Subcutaneous abdominal adipose tissue (tissue), 5 donors: ENCODE results near the gene PROM2.

Source experiments
- H3K27ac ChIP-seq: one replicate; pipeline ENCODE4 v1.7.0; 2013; ENCODE audit warnings: low read depth, mild to moderate bottlenecking, inconsistent platforms, low read length, moderate library complexity
- H3K27me3 ChIP-seq, 5 donors: one replicate each; pipeline ENCODE4 v1.7.0; 2013; ENCODE audit warnings: low read length in 5 of 5, inconsistent platforms in 1 of 5; ENCODE audit not compliant: control insufficient read depth in 5 of 5, insufficient read depth in 4 of 5
- H3K36me3 ChIP-seq, 5 donors: one replicate each; pipeline ENCODE4 v1.7.0; 2013; ENCODE audit warnings: low read length in 5 of 5; ENCODE audit not compliant: control insufficient read depth in 5 of 5, insufficient read depth in 5 of 5
- H3K4me1 ChIP-seq, 5 donors: one replicate each; pipeline ENCODE4 v1.7.0; 2013; ENCODE audit warnings: low read length in 5 of 5, mild to moderate bottlenecking in 3 of 5, moderate library complexity in 1 of 5; ENCODE audit not compliant: control insufficient read depth in 5 of 5, insufficient read depth in 5 of 5
- H3K4me3 ChIP-seq, 5 donors: one replicate each; pipeline ENCODE4 v1.7.0; 2013; ENCODE audit warnings: low read length in 5 of 5, low read depth in 1 of 5
- H3K9ac ChIP-seq, 5 donors: one replicate each; pipeline ENCODE4 v1.7.0; 2013; ENCODE audit warnings: low read length in 5 of 5, mild to moderate bottlenecking in 4 of 5, moderate library complexity in 3 of 5
- H3K9me3 ChIP-seq, 5 donors: one replicate each; pipeline ENCODE4 v1.7.0; 2013; ENCODE audit warnings: low read length in 5 of 5; ENCODE audit not compliant: control insufficient read depth in 5 of 5
- donor health status: healthy.
- donor health status: healthy.
- donor health status: healthy.
- donor health status: healthy.
- donor health status: healthy.

PROM2 gene

GRCh38 chr2:95328358-95329125 is 54.3 kb downstream of the PROM2 start:
- Histone ChIP-seq H3K4me3 (no peak overlapping the region), H3K36me3 (no peaks in the 10 kb centered on the region), H3K27ac (no peak overlapping the region)

GRCh38 chr2:95329401-95329800 is 55.2 kb downstream of the PROM2 start:
- no peak overlapping the region for H3K27ac ChIP-seq
- H3K36me3 ChIP-seq: no peaks in the 10 kb centered on the region
- H3K9ac ChIP-seq: no peak overlapping the region
- H3K9me3 ChIP-seq: no peaks in the 10 kb centered on the region
- peaks cover 0 to 7% (median 2%) of the 10 kb centered on the region in 5 donors for H3K27me3 ChIP-seq
- H3K4me1 ChIP-seq: peaks cover 0 to 4% (median 0%) of the 10 kb centered on the region in 5 donors
- H3K4me3 ChIP-seq: no peak overlapping the region

More at GRCh38 chr2:95328358-95329125, 54.3 kb downstream of the PROM2 start:
- Histone ChIP-seq H3K4me1 (no peaks in the 10 kb centered on the region), H3K9ac (no peak overlapping the region), H3K9me3 (no peaks in the 10 kb centered on the region), H3K27me3 (peaks cover 0 to 7% (median 2%) of the 10 kb centered on the region in 5 donors)

- Histone ChIP-seq H3K27me3 (peaks cover 0 to 7% (median 5%) of the 10 kb centered on the region in 5 donors), H3K27ac (no peak overlapping the region), H3K36me3 (no peaks in the 10 kb centered on the region), H3K9ac (no peak overlapping the region), H3K4me3 (no peak overlapping the region), H3K4me1 (peaks cover 0 to 4% (median 0%) of the 10 kb centered on the region in 5 donors), H3K9me3 (no peaks in the 10 kb centered on the region)
These were observed 55.9 kb downstream of the PROM2 start for GRCh38 chr2:95329891-95330793.

- Histone ChIP-seq H3K27me3 (peaks cover 0 to 7% (median 5%) of the 10 kb centered on the region in 5 donors), H3K9me3 (no peaks in the 10 kb centered on the region), H3K4me3 (no peak overlapping the region), H3K4me1 (peaks cover 0 to 4% (median 0%) of the 10 kb centered on the region in 5 donors), H3K9ac (no peak overlapping the region), H3K36me3 (no peaks in the 10 kb centered on the region), H3K27ac (no peak overlapping the region)
These were observed 56.6 kb downstream of the PROM2 start for GRCh38 chr2:95330794-95331338.

GRCh38 chr2:95331606-95332005 is 57.4 kb downstream of the PROM2 start:
- Histone ChIP-seq H3K9ac (no peak overlapping the region), H3K27ac (no peak overlapping the region), H3K9me3 (no peaks in the 10 kb centered on the region), H3K4me1 (peaks cover 0 to 4% (median 0%) of the 10 kb centered on the region in 5 donors), H3K4me3 (no peak overlapping the region), H3K27me3 (peaks cover 0 to 7% (median 5%) of the 10 kb centered on the region in 5 donors), H3K36me3 (no peaks in the 10 kb centered on the region)

GRCh38 chr2:95332036-95332435 is 57.8 kb downstream of the PROM2 start:
- Histone ChIP-seq H3K9ac (no peak overlapping the region), H3K27ac (no peak overlapping the region), H3K9me3 (no peaks in the 10 kb centered on the region), H3K36me3 (no peaks in the 10 kb centered on the region), H3K4me3 (no peak overlapping the region), H3K4me1 (peaks cover 0 to 4% (median 0%) of the 10 kb centered on the region in 5 donors), H3K27me3 (peaks cover 0 to 6% (median 4%) of the 10 kb centered on the region in 5 donors)

GRCh38 chr2:95333056-95333455 is 58.8 kb downstream of the PROM2 start:
- Histone ChIP-seq H3K4me3 (no peak overlapping the region), H3K9ac (no peak overlapping the region), H3K9me3 (no peaks in the 10 kb centered on the region), H3K27ac (no peak overlapping the region), H3K4me1 (peaks cover 0 to 4% (median 0%) of the 10 kb centered on the region in 5 donors), H3K27me3 (peaks cover 0 to 5% (median 2%) of the 10 kb centered on the region in 5 donors), H3K36me3 (no peaks in the 10 kb centered on the region)

- H3K9ac ChIP-seq: no peak overlapping the region
- H3K4me3 ChIP-seq: no peak overlapping the region
- no peak overlapping the region for H3K27ac ChIP-seq
- no peaks in the 10 kb centered on the region for H3K9me3 ChIP-seq
- H3K4me1 ChIP-seq: peaks cover 0 to 4% (median 0%) of the 10 kb centered on the region in 5 donors
- peaks cover 0 to 5% (median under 1%) of the 10 kb centered on the region in 5 donors for H3K27me3 ChIP-seq
- H3K36me3 ChIP-seq: no peaks in the 10 kb centered on the region
These were observed 59.7 kb downstream of the PROM2 start for GRCh38 chr2:95333888-95334338.

GRCh38 chr2:95334916-95335641 is 60.8 kb downstream of the PROM2 start:
- H3K4me1 ChIP-seq: peaks cover 0 to 4% (median 0%) of the 10 kb centered on the region in 5 donors
- peaks cover 0 to 5% (median 2%) of the 10 kb centered on the region in 5 donors for H3K27me3 ChIP-seq

More at GRCh38 chr2:95334916-95335641, 60.8 kb downstream of the PROM2 start:
- H3K36me3 ChIP-seq: no peaks in the 10 kb centered on the region
- no peak overlapping the region for H3K4me3 ChIP-seq
- no peak overlapping the region for H3K27ac ChIP-seq
- no peaks in the 10 kb centered on the region for H3K9me3 ChIP-seq
- no peak overlapping the region for H3K9ac ChIP-seq
